Epithelial cell of proximal tubule (primary cell): ENCODE measurements around the gene PPP1R3D. TPM values are rescaled to one million over a fixed set of nuclear protein-coding genes. Genes with fewer than 3 reads are reported as not detected.

Experiments used
- DNase-seq: peaks from one replicate; pipeline ENCODE4 v3.0.0-alpha.2; 2011; ENCODE audit warnings: low read depth
- H3K4me3 ChIP-seq: 2 replicates; pipeline ENCODE4 v1.5.1; 2011; ENCODE audit warnings: low read depth, mild to moderate bottlenecking, low read length
- total RNA-seq: library from RNA; depleted of rRNA; stranded (reverse); fragments of >200 nt; gene quantifications from 2 replicates; pipeline ENCODE4 v1.2.3, GENCODE V29; 2015
- TF ChIP-seq, protein P1 (sequence below): conservative IDR thresholded peaks from 2 replicates; pipeline ENCODE4 v1.5.1; 2012; ENCODE audit warnings: low read depth, mild to moderate bottlenecking, low read length

The PPP1R3D gene
- total RNA-seq, 1 donor from 2014 or later: 3.7 TPM

DNA sequence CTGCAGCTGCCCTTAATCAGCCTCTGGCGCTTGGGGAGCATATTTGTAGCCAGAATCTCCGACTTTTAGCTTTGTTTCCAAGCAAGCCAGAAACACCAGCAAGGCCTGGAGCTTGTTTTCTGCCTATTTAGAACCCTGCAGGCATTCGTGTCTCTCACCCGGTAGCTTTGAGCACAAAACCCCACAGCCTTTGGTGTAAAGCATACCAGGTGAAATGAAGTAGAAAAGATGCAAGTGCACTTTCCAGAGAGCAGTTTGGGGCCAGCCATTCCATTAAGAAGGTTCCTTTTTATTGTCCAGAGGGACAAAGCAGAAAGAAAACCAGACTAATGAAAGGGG is 820 bp upstream of the PPP1R3D start:
- DNase-seq: no peak
- TF ChIP-seq, protein P1, sequence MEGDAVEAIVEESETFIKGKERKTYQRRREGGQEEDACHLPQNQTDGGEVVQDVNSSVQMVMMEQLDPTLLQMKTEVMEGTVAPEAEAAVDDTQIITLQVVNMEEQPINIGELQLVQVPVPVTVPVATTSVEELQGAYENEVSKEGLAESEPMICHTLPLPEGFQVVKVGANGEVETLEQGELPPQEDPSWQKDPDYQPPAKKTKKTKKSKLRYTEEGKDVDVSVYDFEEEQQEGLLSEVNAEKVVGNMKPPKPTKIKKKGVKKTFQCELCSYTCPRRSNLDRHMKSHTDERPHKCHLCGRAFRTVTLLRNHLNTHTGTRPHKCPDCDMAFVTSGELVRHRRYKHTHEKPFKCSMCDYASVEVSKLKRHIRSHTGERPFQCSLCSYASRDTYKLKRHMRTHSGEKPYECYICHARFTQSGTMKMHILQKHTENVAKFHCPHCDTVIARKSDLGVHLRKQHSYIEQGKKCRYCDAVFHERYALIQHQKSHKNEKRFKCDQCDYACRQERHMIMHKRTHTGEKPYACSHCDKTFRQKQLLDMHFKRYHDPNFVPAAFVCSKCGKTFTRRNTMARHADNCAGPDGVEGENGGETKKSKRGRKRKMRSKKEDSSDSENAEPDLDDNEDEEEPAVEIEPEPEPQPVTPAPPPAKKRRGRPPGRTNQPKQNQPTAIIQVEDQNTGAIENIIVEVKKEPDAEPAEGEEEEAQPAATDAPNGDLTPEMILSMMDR: no peak
- H3K4me3 ChIP-seq: peak overlapping the region; percentile 68

DNA sequence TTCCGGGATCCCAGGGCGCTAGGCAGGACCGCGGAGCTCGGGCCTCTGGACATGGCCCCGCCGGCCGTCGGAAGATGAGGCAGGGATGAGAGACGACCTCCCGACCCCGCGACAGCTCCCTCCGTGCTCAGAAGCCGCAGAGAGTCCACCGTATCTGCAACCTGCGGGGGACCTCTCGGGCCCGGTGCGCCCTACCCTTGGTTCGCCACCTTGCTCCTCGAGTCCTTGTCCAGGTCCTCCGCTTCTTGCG is 301 bp downstream of the PPP1R3D start:
- H3K4me3 ChIP-seq: peak overlapping the region; percentile 68
- DNase-seq: no peak
- TF ChIP-seq, protein P1: no peak

DNA sequence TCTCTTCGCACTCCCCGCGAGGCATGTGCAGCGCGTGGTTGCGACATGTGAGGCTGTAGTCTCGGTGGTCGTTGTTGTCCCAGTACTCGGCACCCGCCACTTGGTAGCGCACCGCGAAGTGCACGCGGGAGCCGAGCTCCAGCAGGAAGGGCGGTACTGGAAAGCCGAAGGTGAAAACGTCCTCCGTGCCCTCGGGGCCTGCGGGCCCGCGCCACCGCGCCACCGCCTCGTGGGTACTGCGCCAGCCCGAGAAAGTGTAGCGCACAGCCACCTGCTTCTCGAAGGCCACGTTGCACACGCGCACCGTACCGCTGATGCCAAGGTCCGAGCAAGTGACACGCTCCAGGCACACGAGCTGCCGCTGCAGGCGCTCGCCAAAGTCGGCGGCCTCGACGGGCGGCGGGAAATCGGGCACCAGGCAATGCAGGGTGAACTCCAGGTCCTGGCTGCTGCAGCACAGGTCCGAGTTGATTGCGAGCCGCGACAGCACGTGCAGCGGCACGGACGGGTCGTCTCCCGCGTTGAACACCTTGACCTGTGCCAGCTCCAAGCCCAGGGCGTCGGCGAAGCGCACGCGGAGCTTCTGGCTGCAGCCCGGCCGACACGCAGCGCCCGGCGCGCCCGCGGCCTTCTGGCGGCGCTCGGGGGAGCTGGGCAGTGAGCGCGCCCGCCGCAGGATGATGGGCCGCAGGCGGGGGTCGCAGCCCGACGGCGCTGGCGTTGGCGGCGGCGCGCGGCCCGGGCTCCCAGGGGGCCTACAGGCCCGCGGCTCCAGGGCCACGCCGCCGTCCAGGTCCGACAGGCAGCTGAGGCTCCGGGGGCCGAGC is 840 bp downstream of the PPP1R3D start:
- no peak for DNase-seq
- TF ChIP-seq, protein P1: no peak
- H3K4me3 ChIP-seq: peak overlapping the region; percentile 68

DNA sequence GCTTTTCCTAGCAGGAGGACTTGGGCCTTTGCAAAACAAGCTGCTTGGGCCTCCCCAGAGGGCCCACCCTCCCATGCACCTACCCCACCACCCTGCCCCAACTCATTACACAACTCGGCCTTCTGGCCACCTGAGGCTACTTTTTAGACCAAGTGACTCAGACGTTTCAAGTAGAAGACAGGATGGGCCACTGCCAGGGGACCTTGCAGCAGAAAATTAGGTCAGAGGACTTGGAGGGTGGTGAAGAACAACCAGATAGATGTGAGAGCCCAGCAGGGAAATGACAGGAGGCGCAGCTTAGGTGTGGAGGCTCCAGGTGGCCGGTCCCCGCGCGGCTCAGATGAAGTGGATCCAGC is 1.4 kb downstream of the PPP1R3D start:
- no peak for DNase-seq
- H3K4me3 ChIP-seq: no peak overlapping the region
- TF ChIP-seq, protein P1: no peak

DNA sequence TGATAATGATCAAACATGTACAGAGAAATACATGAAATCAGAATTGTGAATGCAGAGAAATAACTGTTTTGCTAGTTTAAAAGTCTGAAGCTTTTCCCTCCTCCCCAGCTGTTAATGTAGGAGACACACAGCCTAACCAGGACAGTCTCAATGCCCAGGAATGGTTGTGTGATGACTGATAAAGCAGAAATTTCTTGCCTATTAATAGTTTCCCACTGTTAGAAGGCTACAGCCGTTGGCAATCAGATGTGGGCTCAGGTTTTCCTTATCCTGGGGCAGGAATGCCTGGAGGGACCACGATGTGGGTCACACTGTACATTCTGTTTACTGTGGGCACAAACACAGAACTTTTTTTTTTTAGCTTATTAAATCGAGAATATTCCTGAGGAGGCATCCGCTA is 1.9 kb downstream of the PPP1R3D start:
- DNase-seq: no peak
- TF ChIP-seq, protein P1: no peak
- no peak overlapping the region for H3K4me3 ChIP-seq

DNA sequence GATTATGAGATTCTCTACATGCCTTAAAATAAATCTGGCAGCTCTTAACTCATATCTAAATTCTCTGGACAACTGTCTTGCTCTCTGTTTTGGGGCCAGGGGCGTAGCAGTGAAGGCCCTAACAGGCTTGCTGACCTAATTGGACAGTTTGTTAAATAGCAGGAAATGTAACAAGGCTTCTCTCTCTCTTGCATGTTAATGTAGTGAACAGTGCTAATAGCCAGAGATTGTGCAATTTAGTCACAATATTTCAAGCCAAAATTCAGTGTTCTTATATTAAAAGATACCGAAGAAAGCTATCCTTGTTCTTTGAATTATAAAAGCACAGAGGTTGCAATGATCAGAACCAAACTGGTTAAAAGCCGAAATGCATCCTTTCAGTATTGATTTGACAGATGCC is 3.0 kb downstream of the PPP1R3D start:
- H3K4me3 ChIP-seq: no peak overlapping the region
- TF ChIP-seq, protein P1: no peak
- no peak for DNase-seq

DNA sequence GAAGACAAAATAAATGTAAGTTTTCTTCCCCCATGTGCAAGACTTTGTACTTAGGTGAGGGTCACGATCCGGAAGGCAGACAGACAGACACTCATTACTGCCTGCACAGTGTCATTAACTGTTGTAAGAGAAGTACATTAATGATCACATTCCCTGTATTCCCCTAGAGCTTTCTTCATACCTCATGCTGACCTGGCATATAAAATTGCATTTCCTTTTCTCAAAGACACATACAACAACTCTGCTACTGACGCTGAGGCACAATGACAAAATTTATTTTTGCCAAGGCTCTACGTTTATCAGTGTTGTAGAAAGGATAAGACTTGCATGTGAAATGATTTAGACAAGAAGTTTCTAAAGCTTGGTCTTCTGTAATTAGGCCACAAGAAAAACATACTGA is 3.7 kb downstream of the PPP1R3D start:
- TF ChIP-seq, protein P1: no peak
- no peak overlapping the region for H3K4me3 ChIP-seq
- DNase-seq: no peak
